Activated B cell treated with CpG ODN at 0.5 μM for 24 hours (primary cell): Measurements from ENCODE around the gene BCL2L15. TPM values are rescaled to one million over a fixed set of nuclear protein-coding genes. Genes with fewer than 3 reads are reported as not detected.

Experiments used
- ATAC-seq: fragments of 200-7000 bp; cut with Tn5 transposase; one replicate; pipeline ENCODE4 v1.10.0; 2021; ENCODE audit warnings: low read depth, mild to moderate bottlenecking, moderate library complexity
- CTCF ChIA-PET: fragments of 350-600 bp; sonication (Branson Sonifier 250); formaldehyde crosslinking; loops from one replicate; lab custom pipeline; 2021; ENCODE audit warnings: antibody characterized with exemption; lab: Charles Lee
- POLR2A ChIA-PET: fragments of 350-600 bp; sonication (Branson Sonifier 250); formaldehyde crosslinking; loops from one replicate; lab custom pipeline; 2021; ENCODE audit warnings: antibody characterized with exemption; lab: Charles Lee
- DNase-seq: peaks from one replicate; pipeline ENCODE4 v3.0.0; 2022
- H3K27ac Mint-ChIP-seq: one replicate; pipeline ENCODE4 v1.8.0; 2020; ENCODE audit warnings: mixed read lengths
- H3K27me3 Mint-ChIP-seq: one replicate; pipeline ENCODE4 v1.8.0; 2021; ENCODE audit warnings: mixed read lengths
- H3K36me3 Mint-ChIP-seq: one replicate; pipeline ENCODE4 v1.8.0; 2021; ENCODE audit warnings: low read depth, mixed read lengths
- H3K4me1 Mint-ChIP-seq: one replicate; pipeline ENCODE4 v1.8.0; 2021; ENCODE audit warnings: mixed read lengths
- H3K4me3 Mint-ChIP-seq: one replicate; pipeline ENCODE4 v1.8.0; 2020; ENCODE audit warnings: mild to moderate bottlenecking, mixed read lengths
- H3K9me3 Mint-ChIP-seq: one replicate; pipeline ENCODE4 v1.8.0; 2020; ENCODE audit warnings: mixed read lengths
- CTCF ChIP-seq: fragments of 200-600 bp; IDR thresholded peaks from one replicate; pipeline ENCODE4 v1.8.0; 2022; ENCODE audit warnings: antibody characterized with exemption, mild to moderate bottlenecking
- intact Hi-C: fragments of 100-400 bp; cut with micrococcal nuclease; formaldehyde crosslinking; loops from one replicate; pipeline ENCODE4 v1.15.1; 2024
- total RNA-seq: library from RNA; stranded (reverse); gene quantifications from 2 replicates; pipeline ENCODE4 v1.2.3, GENCODE V29; 2022

Gene BCL2L15
- total RNA-seq, 1 donor from 2014 or later: 3.7 TPM

GRCh38 chr1:113904293-113904673 lies 16.9 kb upstream of the BCL2L15 start:
- peaks cover 51% of the 10 kb centered on the region for H3K4me1 Mint-ChIP-seq
- CTCF ChIA-PET: interaction anchor here (1.0 to 3.8 kb wide), 9 partner anchors 23 to 70 kb away, joined by 3 to 43 read pairs (median 4); partner anchors contain the start of gene HIPK1
- ATAC-seq: peak; percentile 16

GRCh38 chr1:113903501-113904292 lies 16.3 kb upstream of the BCL2L15 start:
- H3K4me1 Mint-ChIP-seq: peaks cover 55% of the 10 kb centered on the region
- H3K9me3 Mint-ChIP-seq: no peaks in the 10 kb centered on the region

More at GRCh38 chr1:113904293-113904673, 16.9 kb upstream of the BCL2L15 start:
- Mint-ChIP-seq H3K4me3 (peak overlapping the region; percentile 94), H3K9me3 (no peaks in the 10 kb centered on the region), H3K27me3 (no peaks in the 10 kb centered on the region), H3K27ac (peak overlapping the region; percentile 95), H3K36me3 (peaks cover 64% of the 10 kb centered on the region)
- POLR2A ChIA-PET: interaction anchor here (0.7 to 5.2 kb wide), 11 partner anchors 25 to 145 kb away, joined by 3 to 127 read pairs (median 9); partner anchors contain the start of genes HIPK1, PHTF1 and RSBN1
- no peak for TF ChIP-seq CTCF
- DNase-seq: no peak
- intact Hi-C loops: loop anchor here (1.0 to 10.0 kb wide), 3 partner anchors 33 to 1509 kb away; partner anchors contain the start of genes CTTNBP2NL and PTPN22

GRCh38 chr1:113901191-113901590 lies 13.8 kb upstream of the BCL2L15 start:
- ChIA-PET CTCF (interaction anchor here (1.3 kb wide), 1 partner anchor 32 kb away, joined by 4 read pairs; no protein-coding TSS in a partner anchor), POLR2A (no interaction called here)
- intact Hi-C loops: loop anchor here (10.0 kb wide), 2 partner anchors 384 to 1506 kb away; partner anchors contain the start of gene CTTNBP2NL
- ATAC-seq (no peak), DNase-seq (no peak)
- peaks cover 54% of the 10 kb centered on the region for H3K4me1 Mint-ChIP-seq
- H3K27me3 Mint-ChIP-seq: no peaks in the 10 kb centered on the region
- H3K4me3 Mint-ChIP-seq: no peak overlapping the region
- H3K9me3 Mint-ChIP-seq: no peaks in the 10 kb centered on the region
- peak overlapping the region; percentile 50 for H3K27ac Mint-ChIP-seq
- no peak for TF ChIP-seq CTCF
- H3K36me3 Mint-ChIP-seq: peaks cover 83% of the 10 kb centered on the region

More at GRCh38 chr1:113903501-113904292, 16.3 kb upstream of the BCL2L15 start:
- POLR2A ChIA-PET: interaction anchor here (0.7 to 5.2 kb wide), 11 partner anchors 26 to 144 kb away, joined by 3 to 127 read pairs (median 9); partner anchors contain the start of genes HIPK1, PHTF1 and RSBN1
- intact Hi-C loops: loop anchor here (1.0 to 10.0 kb wide), 3 partner anchors 32 to 1509 kb away; partner anchors contain the start of genes CTTNBP2NL and PTPN22
- peak overlapping the region; percentile 94 for H3K4me3 Mint-ChIP-seq
- peaks cover 69% of the 10 kb centered on the region for H3K36me3 Mint-ChIP-seq
- peak overlapping the region; percentile 95 for H3K27ac Mint-ChIP-seq
- ATAC-seq (no peak), DNase-seq (no peak)
- TF ChIP-seq CTCF: no peak
- no peaks in the 10 kb centered on the region for H3K27me3 Mint-ChIP-seq
- CTCF ChIA-PET: interaction anchor here (0.7 to 3.8 kb wide), 9 partner anchors 26 to 1185 kb away, joined by 3 to 43 read pairs (median 4); partner anchors contain the start of gene HIPK1

- DNase-seq (no peak), ATAC-seq (no peak)
- Mint-ChIP-seq H3K4me3 (no peak overlapping the region), H3K27ac (no peak overlapping the region), H3K4me1 (peaks cover 34% of the 10 kb centered on the region), H3K27me3 (no peaks in the 10 kb centered on the region), H3K9me3 (no peaks in the 10 kb centered on the region), H3K36me3 (peaks cover 89% of the 10 kb centered on the region)
- POLR2A ChIA-PET: interaction anchor here (0.7 kb wide), 1 partner anchor 88 kb away, joined by 5 read pairs; no protein-coding TSS in a partner anchor
- TF ChIP-seq CTCF: no peak
- intact Hi-C loops: no loop called here
- CTCF ChIA-PET: no interaction called here
Measured at GRCh38 chr1:113899111-113899510, 11.7 kb upstream of the BCL2L15 start.
